ENCODE data around the gene MTHFR.

MTHFR gene

DNA sequence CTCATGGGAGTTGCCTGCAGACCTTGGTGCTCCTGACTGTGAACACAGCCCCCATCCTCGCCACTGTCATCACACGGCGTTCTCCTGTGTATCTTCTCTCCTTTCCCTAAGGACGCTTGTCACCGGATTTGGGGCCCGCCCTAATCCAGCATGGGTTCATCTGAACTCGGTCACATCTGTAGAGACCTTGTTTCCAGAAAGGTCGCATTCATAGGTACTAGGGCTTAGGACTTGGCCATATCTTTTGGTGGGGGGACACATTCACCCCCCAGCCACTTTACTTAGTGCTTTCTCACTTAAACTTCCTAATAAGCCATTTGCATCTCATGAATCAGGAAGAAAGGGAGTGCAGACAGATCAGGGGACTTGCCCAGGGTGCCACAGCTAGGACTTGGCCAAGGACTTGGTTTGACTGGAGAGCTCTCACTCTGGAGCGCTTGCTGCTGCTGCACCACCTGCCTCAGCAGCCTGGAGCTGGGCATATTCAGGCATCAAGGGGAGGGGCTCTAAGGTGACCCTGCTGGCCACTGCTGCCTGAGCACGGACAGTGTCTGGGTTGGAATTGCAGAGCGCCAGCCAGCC is 32.1 kb upstream of the MTHFR start:
- Mint-ChIP-seq H3K36me3 (peaks cover 6% of the 10 kb centered on the region), H3K4me1 (peaks cover 6% of the 10 kb centered on the region), H3K4me3 (no peak overlapping the region), H3K27ac (no peak overlapping the region), H3K9me3 (no peaks in the 10 kb centered on the region), H3K27me3 (no peaks in the 10 kb centered on the region)

DNA sequence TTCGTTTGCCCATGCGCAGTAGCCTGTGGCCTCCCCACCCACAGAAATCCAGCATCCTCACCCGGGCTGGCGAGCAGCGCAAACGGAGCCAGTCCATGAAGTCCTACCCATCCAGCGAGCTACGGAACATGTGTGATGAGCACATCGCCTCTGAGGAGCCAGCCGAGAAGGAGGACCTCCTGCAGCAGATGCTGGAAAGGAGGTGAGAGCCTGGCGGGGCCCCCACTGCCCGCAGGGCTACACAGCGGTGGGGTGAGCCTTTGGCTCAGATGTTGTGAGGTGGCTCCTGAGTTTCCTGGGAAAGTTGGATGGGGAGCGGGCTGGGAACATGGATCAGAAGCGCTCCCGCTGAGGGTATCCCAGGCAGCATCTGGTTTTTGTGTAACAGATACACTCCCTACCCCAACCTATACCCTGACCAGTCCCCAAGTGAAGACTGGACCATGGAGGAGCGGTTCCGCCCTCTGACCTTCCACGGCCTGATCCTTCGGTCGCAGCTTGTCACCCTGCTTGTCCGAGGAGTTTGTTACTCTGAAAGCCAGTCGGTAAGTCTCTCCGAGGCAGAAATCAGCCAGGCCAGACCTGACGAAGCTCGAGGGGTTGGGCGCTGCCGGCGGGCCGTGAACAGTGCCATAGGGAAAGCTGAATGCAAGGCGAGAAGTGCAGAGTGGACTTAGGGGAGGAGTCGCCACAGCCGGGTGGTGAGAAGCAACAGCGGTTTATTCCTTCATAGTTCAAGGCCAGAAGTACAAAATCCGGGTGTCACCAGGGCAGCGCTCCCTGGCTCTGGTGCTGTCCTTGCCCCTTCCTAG is 31.4 kb upstream of the MTHFR start:
- Mint-ChIP-seq H3K9me3 (no peaks in the 10 kb centered on the region), H3K4me3 (no peak overlapping the region), H3K27me3 (no peaks in the 10 kb centered on the region), H3K27ac (no peak overlapping the region), H3K4me1 (peaks cover 6% of the 10 kb centered on the region), H3K36me3 (peaks cover 6% of the 10 kb centered on the region)

DNA sequence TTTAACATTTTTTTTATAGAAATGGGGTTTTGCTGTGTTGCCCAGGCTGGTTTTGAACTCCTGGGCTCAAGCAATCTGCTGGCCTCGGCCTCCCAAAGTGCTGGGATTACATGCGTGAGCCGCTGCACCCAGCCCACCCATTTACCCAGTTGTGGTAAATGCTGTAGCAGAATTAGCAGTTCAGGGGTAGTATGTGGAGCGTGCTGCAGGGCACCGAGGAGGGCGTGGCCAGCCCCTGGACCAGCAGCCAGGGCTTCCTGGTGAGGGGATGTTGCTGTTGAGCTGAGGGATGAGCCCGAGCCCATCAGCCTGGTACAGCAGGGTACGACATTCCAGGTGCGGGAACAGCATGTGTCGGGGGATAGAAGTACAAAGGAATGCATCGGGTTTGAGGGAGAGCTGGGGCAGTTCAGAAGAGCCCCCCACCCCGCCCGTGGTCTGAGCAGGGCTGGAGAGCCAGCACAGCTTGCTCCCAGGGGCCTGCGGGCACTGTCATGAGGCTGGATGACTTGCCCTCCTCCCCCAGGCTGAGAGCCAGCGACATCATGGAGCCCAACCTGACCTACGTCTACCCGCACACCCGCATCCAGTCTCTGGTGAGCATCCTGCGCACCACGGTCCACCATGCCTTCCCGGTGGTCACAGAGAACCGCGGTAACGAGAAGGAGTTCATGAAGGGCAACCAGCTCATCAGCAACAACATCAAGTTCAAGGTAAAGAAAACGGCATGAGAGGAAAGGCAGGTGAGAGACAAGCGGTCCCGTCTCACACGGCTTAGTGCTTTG is 29.9 kb upstream of the MTHFR start:
- no peak overlapping the region for H3K27ac Mint-ChIP-seq
- H3K4me1 Mint-ChIP-seq, result peaks cover 6% of the 10 kb centered on the region
- no peak overlapping the region for H3K4me3 Mint-ChIP-seq
- peaks cover 4% of the 10 kb centered on the region for H3K36me3 Mint-ChIP-seq
- no peaks in the 10 kb centered on the region for H3K9me3 Mint-ChIP-seq
- H3K27me3 Mint-ChIP-seq, result no peaks in the 10 kb centered on the region

DNA sequence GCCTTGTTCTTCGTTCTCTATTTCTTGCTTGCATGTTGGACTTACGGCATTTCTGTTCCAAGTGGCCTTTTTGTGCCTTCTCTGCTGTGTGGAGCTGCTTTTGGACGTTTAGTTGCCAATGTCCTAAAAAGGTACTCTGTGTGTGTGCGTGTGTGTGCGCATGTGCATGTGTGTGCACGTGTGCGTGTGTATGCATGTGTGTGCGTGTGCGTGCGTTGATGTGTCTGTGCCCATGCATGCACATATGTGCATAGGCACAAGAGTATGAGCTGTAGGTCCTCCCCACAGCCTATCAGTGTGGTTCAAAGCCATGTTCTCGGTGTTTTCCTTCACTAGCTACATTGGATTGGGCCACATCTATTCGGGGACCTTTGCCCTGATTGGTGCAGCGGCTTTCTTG is 28.1 kb upstream of the MTHFR start:
- H3K27ac Mint-ChIP-seq, result no peak overlapping the region

DNA sequence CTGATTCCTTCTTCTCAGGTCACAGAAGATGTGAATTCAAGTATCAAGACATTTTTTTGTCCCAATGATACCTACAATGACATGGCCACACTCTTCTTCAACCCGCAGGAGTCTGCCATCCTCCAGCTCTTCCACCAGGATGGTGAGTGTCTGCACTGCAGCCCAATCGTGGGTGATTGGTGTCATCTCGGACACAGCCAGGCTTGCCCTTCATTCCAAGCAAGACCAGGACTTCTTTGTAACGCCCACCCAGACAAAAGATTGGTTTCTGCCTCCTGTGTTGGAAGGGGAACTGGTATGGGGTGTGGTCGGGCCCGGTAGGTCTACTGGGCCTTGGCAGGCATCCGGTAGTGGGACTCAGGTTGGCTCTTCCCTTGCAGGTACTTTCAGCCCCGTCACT is 27.7 kb upstream of the MTHFR start:
- peaks cover under 1% of the 10 kb centered on the region for H3K4me1 Mint-ChIP-seq
- peaks cover under 1% of the 10 kb centered on the region for H3K36me3 Mint-ChIP-seq
- no peak overlapping the region for H3K27ac Mint-ChIP-seq
- no peaks in the 10 kb centered on the region for H3K27me3 Mint-ChIP-seq
- H3K4me3 Mint-ChIP-seq, result no peak overlapping the region
- H3K9me3 Mint-ChIP-seq, result no peaks in the 10 kb centered on the region

More for the DNA sequence above, 28.1 kb upstream of the MTHFR start:
- H3K27me3 Mint-ChIP-seq, result no peaks in the 10 kb centered on the region
- H3K36me3 Mint-ChIP-seq, result peaks cover 4% of the 10 kb centered on the region
- peaks cover 5% of the 10 kb centered on the region for H3K4me1 Mint-ChIP-seq
- no peak overlapping the region for H3K4me3 Mint-ChIP-seq
- H3K9me3 Mint-ChIP-seq, result no peaks in the 10 kb centered on the region

DNA sequence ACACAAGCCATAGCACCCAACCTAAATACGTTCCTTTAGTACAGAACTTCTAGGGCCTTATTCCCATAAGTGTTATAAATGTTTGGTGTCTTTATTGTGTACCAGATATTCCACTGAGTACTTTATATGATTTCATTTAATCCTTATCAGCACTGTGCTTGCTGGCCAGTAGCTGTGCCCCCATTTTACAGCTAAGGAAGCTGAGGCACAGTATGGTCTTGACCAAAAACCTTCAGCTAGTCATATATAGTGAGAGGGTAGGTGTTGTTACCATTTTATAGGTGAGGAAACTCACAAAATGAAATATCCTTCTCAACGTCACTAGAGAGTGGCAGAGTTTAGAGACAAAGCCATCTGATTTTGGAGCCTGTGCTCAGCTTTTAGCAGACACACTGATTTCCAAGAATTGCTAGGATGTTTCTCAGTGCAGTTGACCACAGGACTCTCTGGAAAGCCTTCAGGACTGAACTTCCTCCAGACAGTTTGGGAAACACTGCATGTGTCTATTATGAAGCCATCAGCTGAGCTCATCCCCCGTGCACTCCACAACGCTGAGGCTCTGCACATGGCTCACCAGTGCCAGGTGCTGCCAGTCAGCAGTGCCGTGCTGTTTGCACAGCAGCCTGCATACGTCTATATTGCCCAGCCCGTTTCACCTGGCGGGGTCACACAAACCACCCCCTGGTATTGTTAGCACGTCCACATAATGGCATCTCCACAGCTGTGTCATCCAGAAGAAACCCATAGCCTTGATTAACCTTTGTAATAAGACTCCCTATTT is 26.4 kb upstream of the MTHFR start:
- no peak overlapping the region for H3K4me3 Mint-ChIP-seq
- no peaks in the 10 kb centered on the region for H3K4me1 Mint-ChIP-seq
- no peak overlapping the region for H3K27ac Mint-ChIP-seq
- H3K36me3 Mint-ChIP-seq, result no peaks in the 10 kb centered on the region
- H3K27me3 Mint-ChIP-seq, result no peaks in the 10 kb centered on the region
- no peaks in the 10 kb centered on the region for H3K9me3 Mint-ChIP-seq

DNA sequence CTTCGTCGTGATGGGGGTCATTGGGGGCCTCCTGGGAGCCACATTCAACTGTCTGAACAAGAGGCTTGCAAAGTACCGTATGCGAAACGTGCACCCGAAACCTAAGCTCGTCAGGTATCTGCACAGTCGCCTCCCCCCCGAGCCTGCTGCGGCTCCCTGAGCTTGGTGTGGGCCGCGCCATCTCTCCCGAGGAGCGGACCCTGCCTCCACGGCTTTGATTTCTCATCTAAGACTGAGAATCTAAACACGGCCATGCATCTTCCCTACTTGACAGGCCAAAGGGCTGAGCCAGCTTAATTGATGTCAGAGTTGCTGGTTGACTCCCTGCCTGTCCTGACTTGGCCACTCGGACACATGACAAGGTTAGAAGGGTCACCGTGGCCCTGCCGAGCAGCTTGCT is 22.7 kb upstream of the MTHFR start:
- Mint-ChIP-seq H3K4me3 (no peak overlapping the region), H3K4me1 (no peaks in the 10 kb centered on the region), H3K27me3 (no peaks in the 10 kb centered on the region), H3K27ac (no peak overlapping the region), H3K36me3 (no peaks in the 10 kb centered on the region), H3K9me3 (no peaks in the 10 kb centered on the region)

DNA sequence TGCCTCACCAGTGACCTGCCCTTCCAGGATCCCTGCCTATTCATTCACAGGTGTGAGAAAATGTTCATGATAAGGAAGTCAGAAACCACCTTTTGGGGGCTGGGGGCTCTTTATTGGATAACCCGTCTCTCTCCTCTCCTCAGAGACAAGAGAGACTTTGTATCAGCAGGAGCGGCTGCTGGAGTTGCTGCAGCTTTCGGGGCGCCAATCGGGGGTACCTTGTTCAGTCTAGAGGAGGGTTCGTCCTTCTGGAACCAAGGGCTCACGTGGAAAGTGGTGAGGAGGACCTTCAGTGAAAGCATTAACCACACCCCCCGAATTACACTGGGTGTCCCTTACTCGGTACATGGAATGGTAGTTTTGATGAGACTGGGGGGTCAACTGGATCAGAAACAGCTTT is 21.2 kb upstream of the MTHFR start:
- Mint-ChIP-seq H3K27ac (no peak overlapping the region), H3K9me3 (no peaks in the 10 kb centered on the region), H3K4me1 (no peaks in the 10 kb centered on the region), H3K27me3 (no peaks in the 10 kb centered on the region), H3K4me3 (no peak overlapping the region), H3K36me3 (no peaks in the 10 kb centered on the region)

DNA sequence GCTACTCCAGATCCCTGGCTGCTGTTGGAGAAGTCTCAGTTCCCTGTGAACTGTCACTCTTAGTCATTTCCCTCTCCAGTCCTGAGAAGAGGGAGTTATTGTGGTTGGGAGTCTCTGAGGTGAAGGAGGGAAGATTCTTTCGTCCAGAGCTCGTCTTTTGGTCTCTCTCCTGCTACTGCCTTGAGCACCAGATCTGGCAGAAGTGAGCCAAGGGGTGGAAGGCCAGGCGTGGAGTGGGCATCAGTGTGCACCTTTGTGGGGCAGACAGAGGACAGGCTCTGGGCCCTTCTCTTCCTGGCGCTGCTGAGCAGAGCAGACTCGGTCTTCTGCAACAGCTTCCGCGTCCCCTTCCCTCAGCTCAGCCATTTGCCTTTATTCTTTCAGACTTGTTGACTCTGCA is 19.4 kb upstream of the MTHFR start:
- Mint-ChIP-seq H3K4me1 (no peaks in the 10 kb centered on the region), H3K36me3 (peaks cover 1% of the 10 kb centered on the region), H3K4me3 (no peak overlapping the region), H3K9me3 (no peaks in the 10 kb centered on the region), H3K27me3 (no peaks in the 10 kb centered on the region), H3K27ac (no peak overlapping the region)

DNA sequence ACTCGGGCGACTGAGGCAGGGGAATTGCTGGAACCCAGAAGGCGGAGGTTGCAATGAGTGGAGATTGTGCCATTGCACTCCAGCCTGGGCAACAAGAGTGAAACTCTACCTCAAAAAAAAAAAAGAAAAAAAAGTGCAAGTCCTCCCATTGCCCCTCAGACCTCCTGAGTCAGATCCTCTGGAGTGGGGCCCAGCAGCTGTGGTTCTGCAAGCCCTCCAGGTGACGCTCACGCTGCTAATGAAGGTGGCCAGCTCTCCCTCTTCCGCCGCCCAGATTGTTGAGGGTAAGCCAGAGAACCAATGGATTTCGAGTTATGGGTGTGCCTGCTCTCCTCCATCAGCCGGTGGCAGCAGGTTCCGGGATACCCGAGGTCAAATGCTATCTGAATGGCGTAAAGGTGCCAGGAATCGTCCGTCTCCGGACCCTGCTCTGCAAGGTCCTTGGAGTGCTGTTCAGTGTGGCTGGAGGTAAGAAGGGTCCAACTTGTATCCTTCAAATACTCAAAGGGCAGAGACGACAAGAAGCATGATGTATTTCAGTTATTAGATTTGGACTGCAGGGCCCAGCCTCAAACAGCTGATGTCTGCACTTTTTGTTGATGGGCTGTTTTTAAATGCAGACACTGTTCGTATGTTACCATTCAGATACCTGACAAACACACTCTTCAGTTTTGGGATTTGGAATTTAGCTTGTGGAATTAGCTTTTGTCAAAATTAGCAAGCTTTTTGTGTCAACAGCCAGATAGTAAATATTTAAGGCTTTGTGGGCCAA is 17.8 kb upstream of the MTHFR start:
- no peaks in the 10 kb centered on the region for H3K27me3 Mint-ChIP-seq
- H3K36me3 Mint-ChIP-seq, result peaks cover 9% of the 10 kb centered on the region
- H3K4me1 Mint-ChIP-seq, result no peaks in the 10 kb centered on the region
- no peak overlapping the region for H3K4me3 Mint-ChIP-seq
- no peak overlapping the region for H3K27ac Mint-ChIP-seq
- H3K9me3 Mint-ChIP-seq, result no peaks in the 10 kb centered on the region

DNA sequence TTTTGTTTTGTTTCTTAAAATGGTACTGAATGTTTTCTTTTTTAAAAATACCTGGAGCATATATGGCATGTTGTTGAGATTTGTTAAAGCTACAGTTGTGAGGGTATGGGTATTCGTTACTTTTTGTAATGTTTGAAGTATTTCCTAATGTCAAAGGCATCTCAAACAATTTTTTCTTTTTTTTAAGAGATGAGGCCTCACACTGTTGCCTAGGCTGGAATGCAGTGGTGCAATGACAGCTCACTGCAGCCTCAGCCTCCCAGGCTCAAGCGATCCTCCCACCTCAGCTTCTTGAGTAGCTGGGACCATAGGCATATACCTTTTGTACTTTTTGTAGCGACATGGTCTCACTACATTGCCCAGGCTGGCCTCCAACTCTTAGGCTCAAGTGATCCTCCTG is 16.3 kb upstream of the MTHFR start:
- Mint-ChIP-seq H3K9me3 (no peaks in the 10 kb centered on the region), H3K36me3 (peaks cover 12% of the 10 kb centered on the region), H3K27me3 (no peaks in the 10 kb centered on the region), H3K27ac (no peak overlapping the region), H3K4me3 (no peak overlapping the region), H3K4me1 (no peaks in the 10 kb centered on the region)

DNA sequence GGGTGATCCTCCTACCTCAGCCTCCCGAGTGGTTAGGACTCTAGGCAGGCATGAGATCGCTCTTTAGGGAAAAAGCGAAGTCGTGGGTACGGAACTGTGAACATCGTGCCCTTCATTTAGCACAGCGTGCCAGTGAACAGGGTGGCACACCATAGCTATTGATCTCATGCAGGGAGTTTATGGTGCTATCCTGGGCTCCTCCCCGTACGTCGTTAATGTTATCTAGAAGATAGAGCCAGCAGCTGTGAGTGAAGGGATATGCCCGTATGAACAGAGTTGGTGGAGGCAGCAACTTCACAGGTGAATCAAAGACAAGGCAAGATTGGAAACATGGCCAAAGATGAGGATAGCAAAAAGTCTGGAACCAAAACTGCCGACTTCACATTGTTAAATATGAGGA is 11.4 kb upstream of the MTHFR start:
- Mint-ChIP-seq H3K36me3 (peaks cover 17% of the 10 kb centered on the region), H3K27ac (no peak overlapping the region), H3K27me3 (no peaks in the 10 kb centered on the region), H3K4me1 (no peaks in the 10 kb centered on the region), H3K9me3 (no peaks in the 10 kb centered on the region), H3K4me3 (no peak overlapping the region)

DNA sequence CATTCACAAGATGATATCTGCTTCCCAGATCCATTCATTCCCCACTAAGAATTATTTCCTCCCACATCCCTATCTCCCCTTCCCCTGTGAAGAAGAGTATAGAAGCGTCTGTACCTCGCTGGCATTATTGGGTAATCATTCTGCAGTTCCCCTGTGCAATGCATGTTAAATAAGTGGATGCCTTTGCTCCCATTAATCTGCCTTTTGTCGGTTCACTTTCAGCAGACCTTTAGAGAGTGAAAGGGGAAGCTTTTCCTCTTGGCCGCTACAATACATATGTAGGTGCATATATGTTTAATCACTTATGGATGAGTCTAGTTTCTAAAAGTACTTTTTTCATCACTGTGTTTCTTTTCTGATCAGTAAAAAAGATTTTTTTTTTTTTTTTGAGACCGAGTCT is 7.3 kb upstream of the MTHFR start:
- no peaks in the 10 kb centered on the region for H3K27me3 Mint-ChIP-seq
- no peak overlapping the region for H3K4me3 Mint-ChIP-seq
- no peak overlapping the region for H3K27ac Mint-ChIP-seq
- peaks cover 12% of the 10 kb centered on the region for H3K36me3 Mint-ChIP-seq
- no peaks in the 10 kb centered on the region for H3K9me3 Mint-ChIP-seq
- peaks cover 10% of the 10 kb centered on the region for H3K4me1 Mint-ChIP-seq

DNA sequence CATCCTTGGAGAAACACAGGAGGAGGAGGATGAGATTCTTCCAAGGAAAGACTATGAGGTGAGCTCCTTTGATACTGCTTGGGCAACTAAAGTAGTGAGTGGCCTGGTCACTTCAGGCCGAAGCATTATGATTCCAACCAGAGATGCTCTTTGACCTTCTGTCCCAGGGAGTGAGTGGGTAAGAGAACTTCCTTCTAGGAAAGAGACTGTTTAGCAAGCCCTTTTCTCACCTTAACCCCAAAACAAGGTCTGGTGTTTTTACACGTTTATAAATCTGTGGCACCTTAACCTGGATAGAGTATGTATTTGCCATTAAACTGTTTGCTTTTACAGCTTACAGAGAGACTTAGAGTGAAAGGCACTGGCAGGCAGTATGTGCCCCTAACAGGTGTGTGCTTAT is 1.4 kb upstream of the MTHFR start:
- no peak overlapping the region for H3K27ac Mint-ChIP-seq
- H3K4me3 Mint-ChIP-seq, result peak overlapping the region; percentile 97
- H3K27me3 Mint-ChIP-seq, result no peaks in the 10 kb centered on the region
- no peaks in the 10 kb centered on the region for H3K9me3 Mint-ChIP-seq
- H3K4me1 Mint-ChIP-seq, result peaks cover 60% of the 10 kb centered on the region
- peaks cover 5% of the 10 kb centered on the region for H3K36me3 Mint-ChIP-seq

Data from activated naive CD4-positive, alpha-beta T cell treated with anti-CD3 and anti-CD28 coated beads, Interleukin-2, amount 50 U/mL, for 24 hours (primary cell).